Measurements from ENCODE around the gene NOC2L. TPM values are rescaled to one million over a fixed set of nuclear protein-coding genes. Genes with fewer than 3 reads are reported as not detected.
A peak's percentile ranks its signal among the peaks of the same experiment; 100 is the strongest.

Gene NOC2L
- total RNA-seq, 3 donors from 2014 or later (not counting 1 experiment from before 2014, with no cell fraction given), result 61.4 to 66.0 (median 61.8) TPM

GRCh38 chr1:998995-999724, 40.1 kb upstream of the NOC2L start:
- Mint-ChIP-seq H3K4me3 (peak overlapping the region; percentile 37), H3K27ac (no peak overlapping the region), H3K27me3 (ENCODE audit: low read depth in 2 of 2) (peaks cover 8 to 29% of the 10 kb centered on the region in 2 donors), H3K9me3 (no peaks in the 10 kb centered on the region), H3K4me1 (peaks cover 4 to 12% of the 10 kb centered on the region in 2 donors), H3K36me3 (no peaks in the 10 kb centered on the region)
- no peaks in the 10 kb centered on the region for H3K9me3 ChIP-seq (ENCODE audit: control insufficient read depth, insufficient read depth, low read length)
- H3K36me3 ChIP-seq (ENCODE audit: control insufficient read depth, insufficient read depth, low read length), result no peaks in the 10 kb centered on the region
- TF ChIP-seq CTCF (IDR thresholded peaks at IDR 0.05), result no peak
- peaks cover 44% of the 10 kb centered on the region for H3K27me3 ChIP-seq (ENCODE audit: control insufficient read depth, insufficient read depth, low read length)
- peaks cover 41% of the 10 kb centered on the region for H3K4me1 ChIP-seq (ENCODE audit: control insufficient read depth, insufficient read depth, low read length)
- under 1% methylated on average over 86 of the region's 86 CpGs for WGBS (ENCODE audit: insufficient coverage)
- DNase-seq (peak in 1 of 2 donors; percentile 68), ATAC-seq (peak; percentile 15 to 40 (median 23))
- intact Hi-C loops (cut with micrococcal nuclease), result no loop called here
- no peak overlapping the region for H3K4me3 ChIP-seq (ENCODE audit: low read length)
- no peak overlapping the region for H3K27ac ChIP-seq (ENCODE audit: low read length)

GRCh38 chr1:998745-998994, 39.6 kb upstream of the NOC2L start:
- H3K4me3 ChIP-seq (ENCODE audit: low read length), result no peak overlapping the region
- no peaks in the 10 kb centered on the region for H3K9me3 ChIP-seq (ENCODE audit: control insufficient read depth, insufficient read depth, low read length)
- Mint-ChIP-seq H3K9me3 (no peaks in the 10 kb centered on the region), H3K27me3 (ENCODE audit: low read depth in 2 of 2) (peaks cover 8 to 28% of the 10 kb centered on the region in 2 donors), H3K4me3 (no peak overlapping the region), H3K27ac (no peak overlapping the region), H3K36me3 (no peaks in the 10 kb centered on the region), H3K4me1 (peaks cover 4 to 12% of the 10 kb centered on the region in 2 donors)
- intact Hi-C loops (cut with micrococcal nuclease), result no loop called here
- TF ChIP-seq CTCF (IDR thresholded peaks at IDR 0.05), result no peak
- H3K27me3 ChIP-seq (ENCODE audit: control insufficient read depth, insufficient read depth, low read length), result peaks cover 40% of the 10 kb centered on the region
- peaks cover 39% of the 10 kb centered on the region for H3K4me1 ChIP-seq (ENCODE audit: control insufficient read depth, insufficient read depth, low read length)
- no peak for ATAC-seq
- no peak for DNase-seq
- H3K27ac ChIP-seq (ENCODE audit: low read length), result no peak overlapping the region
- H3K36me3 ChIP-seq (ENCODE audit: control insufficient read depth, insufficient read depth, low read length), result no peaks in the 10 kb centered on the region
- WGBS (ENCODE audit: insufficient coverage), result 2% methylated on average over 27 of the region's 27 CpGs

GRCh38 chr1:997993-998744, 39.1 kb upstream of the NOC2L start:
- ATAC-seq, result no peak
- TF ChIP-seq CTCF (IDR thresholded peaks at IDR 0.05), result no peak
- peaks cover 4 to 12% of the 10 kb centered on the region in 2 donors for H3K4me1 Mint-ChIP-seq
- no peaks in the 10 kb centered on the region for H3K9me3 ChIP-seq (ENCODE audit: control insufficient read depth, insufficient read depth, low read length)
- intact Hi-C loops (cut with micrococcal nuclease), result no loop called here
- peaks cover 39% of the 10 kb centered on the region for H3K4me1 ChIP-seq (ENCODE audit: control insufficient read depth, insufficient read depth, low read length)
- H3K9me3 Mint-ChIP-seq, result no peaks in the 10 kb centered on the region
- no peaks in the 10 kb centered on the region for H3K36me3 ChIP-seq (ENCODE audit: control insufficient read depth, insufficient read depth, low read length)
- WGBS (ENCODE audit: insufficient coverage), result 14% methylated on average over 75 of the region's 75 CpGs
- no peak overlapping the region for H3K27ac ChIP-seq (ENCODE audit: low read length)
- H3K4me3 Mint-ChIP-seq, result no peak overlapping the region
- H3K27me3 ChIP-seq (ENCODE audit: control insufficient read depth, insufficient read depth, low read length), result peaks cover 38% of the 10 kb centered on the region
- H3K4me3 ChIP-seq (ENCODE audit: low read length), result no peak overlapping the region
- H3K36me3 Mint-ChIP-seq, result no peaks in the 10 kb centered on the region
- no peak overlapping the region for H3K27ac Mint-ChIP-seq
- H3K27me3 Mint-ChIP-seq (ENCODE audit: low read depth in 2 of 2), result peaks cover 8 to 26% of the 10 kb centered on the region in 2 donors
- peak in 1 of 2 donors; percentile 42 for DNase-seq
